NOMO-1 treated with DMSO at 0.1 percent for 48 hours (cell line): ENCODE results near the gene TRAPPC11.

Experiments
- DNase-seq: peaks from one replicate; lab custom pipeline; 2025; ENCODE audit not compliant: unreplicated experiment; lab: John Stamatoyannopoulos, UW

TRAPPC11 gene

GRCh38 chr4:183757060-183757459 is 98.0 kb downstream of the TRAPPC11 start:
- DNase-seq: no peak

GRCh38 chr4:183758061-183758757 is 99.1 kb downstream of the TRAPPC11 start:
- DNase-seq: no peak

- no peak for DNase-seq
These were observed 99.8 kb downstream of the TRAPPC11 start for GRCh38 chr4:183758758-183759447.

DNA sequence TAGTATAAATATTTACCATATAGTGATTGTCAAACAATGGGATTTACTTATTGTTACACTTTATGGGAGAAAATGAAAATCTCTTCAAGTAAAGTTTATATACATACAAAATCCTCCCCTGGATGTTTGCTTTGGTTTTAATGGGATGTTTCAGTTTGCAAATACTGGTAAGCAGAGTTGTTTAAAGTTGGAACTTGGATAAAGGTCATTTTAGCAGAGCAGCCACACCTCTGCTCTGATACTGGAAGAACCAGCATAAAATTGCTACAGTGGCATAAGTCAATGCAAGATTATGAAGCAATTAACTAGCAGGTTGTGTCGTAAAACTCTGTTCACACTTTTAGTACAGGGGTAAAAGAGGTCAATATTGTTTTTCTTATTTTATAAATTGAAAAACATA is 101.2 kb downstream of the TRAPPC11 start:
- no peak for DNase-seq
